ENCODE measurements around the gene GALNTL6. TPM values are rescaled to one million over a fixed set of nuclear protein-coding genes. Genes with fewer than 3 reads are reported as not detected.

The GALNTL6 gene
- total RNA-seq: not detected in 2 replicates

DNA sequence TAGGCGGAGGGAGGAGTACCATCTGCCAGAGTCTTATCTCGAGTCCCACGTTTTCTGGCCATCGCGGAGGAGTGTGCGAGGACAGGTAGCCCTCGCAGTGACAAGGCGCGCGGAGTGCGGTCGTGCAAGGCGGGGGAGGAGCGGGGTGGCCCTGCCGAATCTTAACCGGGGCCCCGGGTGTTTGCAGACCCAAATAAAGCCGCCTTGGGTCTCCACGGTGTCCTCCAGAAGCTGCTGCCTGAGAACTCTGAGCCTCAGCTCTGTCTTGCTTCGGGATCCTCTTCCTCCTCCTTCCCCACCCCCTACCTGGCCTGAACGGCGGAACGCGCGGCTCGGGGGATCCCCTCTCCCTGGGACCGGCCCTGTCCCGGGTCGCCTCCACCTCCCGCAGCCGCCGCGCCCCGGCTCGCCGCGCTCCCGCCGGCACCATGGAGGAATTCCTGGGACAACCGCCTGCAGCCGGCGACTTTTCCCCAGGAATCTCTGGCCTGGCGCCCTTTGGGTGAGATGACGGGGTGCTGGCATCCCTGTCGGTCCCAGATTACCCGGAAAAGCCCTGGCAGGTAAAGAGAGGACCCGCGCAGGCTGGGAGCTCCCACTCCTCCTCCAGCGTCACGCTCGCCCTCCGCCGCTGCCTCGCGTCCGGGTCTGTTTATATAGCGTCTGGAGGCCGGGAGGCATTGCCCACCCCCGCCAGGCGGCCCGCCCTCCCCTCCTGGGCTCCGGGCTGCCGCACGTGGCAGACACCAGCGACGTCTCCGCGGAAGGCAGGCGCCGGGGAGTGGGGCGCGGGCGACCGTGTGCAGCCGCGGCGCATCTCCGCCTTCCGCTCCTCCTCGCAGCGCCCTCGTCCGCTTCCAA is at the start of gene GALNTL6:
Gene GALNTL6 (plus strand): TSS at position 740 of the 861 bp plus-strand sequence.
- DNase-seq (ENCODE audit: low read depth in 2 of 2): no peak

DNA sequence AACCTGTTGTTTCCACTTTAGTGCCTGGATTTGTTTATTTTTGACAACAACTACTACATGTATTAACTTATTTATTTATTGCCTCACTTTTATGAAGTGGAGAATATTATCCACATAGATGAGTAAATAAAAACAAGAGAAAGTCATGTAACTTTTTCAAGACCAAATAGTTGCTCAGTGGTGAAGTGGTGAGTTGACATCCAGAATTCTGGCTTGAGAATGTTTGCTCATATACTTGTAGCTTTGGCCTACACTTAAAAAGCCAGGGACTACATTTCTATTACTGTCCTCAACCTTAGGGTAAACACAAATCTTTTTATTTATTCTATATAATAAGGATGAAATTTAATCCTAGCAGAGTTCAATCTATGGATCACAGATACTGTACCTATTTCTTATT is 47.7 kb upstream of the GALNTL6 start:
- no peak for DNase-seq (ENCODE audit: low read depth in 2 of 2)

DNA sequence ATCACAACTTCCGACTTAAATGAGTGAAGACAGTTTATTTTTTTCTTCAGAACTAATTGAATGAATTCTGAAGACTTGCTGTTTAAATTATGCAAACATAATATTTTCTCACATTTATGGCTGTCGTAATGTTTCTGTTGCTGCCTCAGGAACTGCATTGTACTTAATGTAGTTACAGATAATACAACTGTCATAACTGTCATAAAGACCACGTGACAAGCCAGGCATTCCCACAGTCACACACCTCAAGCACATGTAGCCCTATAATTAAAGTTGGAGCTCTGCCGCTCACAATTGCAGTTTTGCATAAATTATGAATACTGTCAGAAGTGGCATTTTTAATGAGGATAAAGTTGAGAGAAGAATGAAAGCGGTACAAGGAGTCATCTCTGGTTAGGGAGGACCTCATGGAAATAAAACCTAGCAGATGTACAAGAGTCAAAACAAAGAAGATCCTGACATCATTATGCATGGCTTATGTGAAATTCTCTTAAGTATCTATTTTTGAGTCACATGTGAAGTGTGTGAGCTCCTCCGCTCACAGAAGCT is 38.5 kb upstream of the GALNTL6 start:
- DNase-seq (ENCODE audit: low read depth in 2 of 2): no peak

DNA sequence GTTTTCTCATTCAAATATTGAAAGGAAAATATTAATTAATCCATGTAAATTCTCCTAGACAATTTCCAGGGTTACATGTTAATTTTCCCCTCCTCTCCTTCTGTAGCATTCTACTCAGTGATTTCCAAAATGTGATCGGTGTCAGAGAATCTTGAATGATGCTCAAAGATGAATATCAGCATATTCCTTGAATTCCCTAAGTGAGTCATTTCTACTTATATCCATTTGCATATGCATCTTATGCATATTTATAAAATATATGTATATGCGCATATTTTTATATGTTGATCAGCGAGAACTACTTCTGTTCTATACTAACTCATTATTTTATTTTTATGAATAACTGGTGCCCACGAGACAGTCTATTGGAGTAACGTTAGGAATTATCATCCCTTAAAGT is 33.9 kb upstream of the GALNTL6 start:
- no peak for DNase-seq (ENCODE audit: low read depth in 2 of 2)

DNA sequence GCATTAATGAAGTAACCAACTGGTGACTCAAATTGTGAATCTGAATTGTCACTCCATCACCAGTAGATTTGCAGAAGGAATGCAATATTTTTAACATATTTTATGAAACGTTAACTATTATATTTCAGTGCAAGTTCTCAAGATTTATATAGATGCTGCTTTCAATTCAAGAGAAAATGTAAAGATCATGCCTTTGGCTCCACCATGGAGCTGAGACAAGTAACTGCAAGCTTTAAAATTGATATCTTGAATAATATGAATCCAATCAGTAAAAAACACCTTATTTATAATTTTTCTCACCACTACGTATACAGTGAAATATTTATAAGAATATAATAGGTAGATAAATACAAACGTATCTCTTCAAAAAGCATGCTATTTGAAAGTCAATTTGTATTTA is 27.8 kb upstream of the GALNTL6 start:
- no peak for DNase-seq (ENCODE audit: low read depth in 2 of 2)

DNA sequence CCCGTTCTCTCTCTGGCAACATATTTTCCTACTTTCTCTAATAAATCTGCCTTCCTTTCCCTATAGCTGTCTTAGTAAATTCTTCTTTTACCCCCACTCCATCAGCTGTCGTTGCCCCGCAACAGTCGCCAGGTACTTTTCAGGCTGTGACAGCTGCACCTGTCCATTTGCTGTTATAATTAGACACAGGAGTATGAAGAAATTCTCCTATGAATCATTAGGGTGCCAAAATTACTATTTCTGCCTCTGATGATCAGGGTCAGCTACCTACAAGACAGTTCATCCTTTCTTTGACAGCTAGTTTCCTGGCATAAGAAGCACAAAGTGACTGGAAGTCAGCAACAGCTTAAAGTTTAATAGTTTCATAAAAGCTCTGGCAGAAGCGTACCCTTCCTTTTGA is 19.5 kb upstream of the GALNTL6 start:
- DNase-seq (ENCODE audit: low read depth in 2 of 2): no peak

DNA sequence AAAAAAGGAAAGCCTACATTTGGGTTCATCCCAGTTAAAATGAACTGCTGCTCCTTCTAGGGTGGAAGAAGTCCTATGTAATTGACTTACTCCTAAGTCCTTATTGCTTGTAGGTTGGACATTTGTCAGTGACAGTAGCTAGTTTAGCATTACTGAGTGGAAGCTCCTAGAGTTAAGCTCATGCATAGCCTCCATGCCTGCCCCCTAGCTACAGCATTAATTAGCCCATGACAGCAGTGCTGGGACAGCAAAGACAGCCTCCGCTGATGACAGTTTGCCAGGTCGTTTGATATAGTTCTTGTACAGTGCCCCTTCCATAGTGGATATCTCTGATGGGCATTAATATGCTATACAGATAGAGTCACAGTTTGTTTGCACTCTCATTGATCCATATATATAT is 18.7 kb upstream of the GALNTL6 start:
- no peak for DNase-seq (ENCODE audit: low read depth in 2 of 2)

DNA sequence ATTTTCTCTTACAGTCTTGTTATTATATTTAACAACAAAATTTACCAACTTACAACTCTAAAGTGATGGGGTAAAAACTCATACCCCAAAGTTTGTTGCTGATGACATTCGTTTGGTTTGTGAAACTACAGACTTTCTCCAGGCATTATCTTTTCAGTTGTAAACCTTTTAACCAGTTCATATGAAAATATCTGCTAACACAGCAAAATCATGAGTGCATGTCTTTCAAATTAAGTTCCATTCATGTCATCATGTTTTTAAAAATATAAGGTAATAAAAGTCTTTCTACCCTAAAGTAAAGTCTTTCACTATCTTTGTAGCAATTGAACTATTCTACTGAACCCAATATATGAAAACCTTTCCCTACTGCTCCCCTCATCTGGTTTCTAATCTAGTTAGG is 3.4 kb upstream of the GALNTL6 start:
- DNase-seq (ENCODE audit: low read depth in 2 of 2): no peak

DNA sequence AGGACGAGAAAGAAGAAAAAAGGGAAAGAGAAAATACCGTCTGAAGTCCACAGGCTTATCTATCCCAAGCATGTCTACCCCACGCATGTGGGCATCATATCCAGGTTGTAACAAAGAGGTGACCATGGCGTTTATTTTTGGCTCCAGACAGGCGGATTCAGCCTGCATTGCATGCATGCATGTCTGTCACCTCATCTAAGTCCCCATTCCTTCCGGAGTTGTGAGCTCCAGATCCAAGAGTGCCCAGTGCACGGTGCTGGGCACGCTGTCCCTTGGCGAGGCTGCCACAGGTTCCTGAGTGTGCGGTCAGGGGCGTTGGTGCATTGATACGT is 905 bp upstream of the GALNTL6 start:
- DNase-seq (ENCODE audit: low read depth in 2 of 2): no peak

DNA sequence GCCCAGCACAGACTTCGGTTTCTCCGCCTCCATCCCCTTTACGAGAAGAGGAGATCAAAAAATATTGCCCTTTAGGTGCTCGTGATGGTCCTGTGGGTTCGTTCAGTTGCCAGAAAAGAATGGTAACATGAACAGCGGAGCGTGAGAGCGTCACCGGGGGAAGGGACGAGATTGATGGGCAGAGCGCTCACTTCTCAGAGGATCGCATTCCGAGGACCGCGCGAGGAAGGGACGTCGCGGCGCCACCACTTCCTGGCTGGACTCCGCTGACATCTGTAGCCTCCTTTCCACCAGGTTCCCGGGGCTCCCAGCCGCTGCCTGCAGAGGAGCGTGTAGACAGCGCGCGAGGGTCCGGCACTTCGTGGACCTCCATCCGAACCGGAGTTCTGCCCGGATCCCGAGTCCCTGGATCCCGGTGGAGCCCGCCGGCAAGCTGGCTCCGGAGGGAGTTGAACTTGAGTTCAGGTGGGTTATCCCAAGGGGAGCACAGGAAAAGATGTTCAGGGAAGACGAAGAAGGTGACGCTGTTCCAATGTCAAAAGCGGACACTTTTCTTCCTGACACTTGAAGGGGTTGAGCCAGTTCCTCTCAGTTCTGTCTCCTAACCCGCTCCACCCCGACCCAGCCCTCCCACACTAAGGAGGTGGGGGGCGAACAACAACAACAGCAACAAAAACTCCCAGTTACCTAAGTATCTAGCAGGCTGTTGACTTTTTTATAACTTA is 484 bp downstream of the GALNTL6 start:
- no peak for DNase-seq (ENCODE audit: low read depth in 2 of 2)

DNA sequence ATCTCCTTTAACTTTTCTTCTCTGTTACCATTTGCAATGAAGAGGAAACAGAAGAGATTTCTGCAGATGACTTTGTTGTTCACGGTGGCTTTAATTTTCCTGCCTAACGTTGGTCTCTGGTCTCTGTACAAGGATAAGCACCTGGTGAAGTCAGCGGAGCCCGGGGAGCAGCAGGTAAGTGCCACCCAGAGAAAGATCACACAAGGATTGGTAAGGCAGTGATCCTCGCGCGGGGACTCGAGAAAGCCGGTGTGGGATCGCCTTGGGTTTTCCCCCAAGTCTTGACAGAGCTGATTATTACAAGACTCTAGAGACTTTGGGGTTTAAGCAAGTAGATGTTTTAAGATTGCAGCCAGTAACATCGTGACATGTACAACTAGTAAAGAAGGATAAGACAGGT is 1.3 kb downstream of the GALNTL6 start:
- DNase-seq (ENCODE audit: low read depth in 2 of 2): no peak

DNA sequence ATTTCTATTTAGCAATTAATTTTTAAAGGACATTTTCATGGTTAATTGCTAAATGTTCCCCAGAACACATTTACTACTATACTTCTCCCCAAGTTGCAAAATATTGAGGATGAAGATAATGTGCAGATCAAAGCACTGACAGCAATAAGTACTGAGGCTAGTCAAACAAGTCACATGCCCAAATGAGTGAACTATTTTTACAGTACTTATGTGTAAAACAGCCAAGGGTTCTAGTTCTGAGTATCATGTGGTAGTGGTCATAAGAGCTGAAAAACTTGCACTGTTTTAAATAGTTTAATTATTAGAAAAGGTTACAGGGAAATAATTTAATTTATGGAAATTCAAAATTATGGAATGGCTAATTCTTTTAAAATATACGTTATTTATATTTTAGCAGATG is 3.8 kb downstream of the GALNTL6 start:
- DNase-seq (ENCODE audit: low read depth in 2 of 2): no peak

DNA sequence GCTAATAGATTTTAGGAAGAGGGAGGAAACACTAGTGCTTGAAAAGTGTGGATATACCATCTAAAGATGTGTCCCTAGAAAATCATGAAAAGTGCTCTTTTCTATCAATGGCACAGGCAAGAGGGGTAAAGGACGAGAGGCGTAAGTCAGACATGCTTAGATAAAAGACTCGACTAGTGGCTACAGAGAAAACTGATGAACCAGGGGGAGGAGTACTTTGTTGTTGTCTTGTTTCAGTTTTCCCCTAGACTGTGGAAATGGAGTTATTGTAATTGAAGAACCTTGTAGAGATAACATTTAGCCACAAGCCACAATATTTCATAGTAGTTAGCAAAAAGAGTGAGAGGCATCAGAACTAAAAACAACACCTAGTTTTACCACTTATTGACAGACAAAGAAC is 21.4 kb downstream of the GALNTL6 start:
- no peak for DNase-seq (ENCODE audit: low read depth in 2 of 2)

DNA sequence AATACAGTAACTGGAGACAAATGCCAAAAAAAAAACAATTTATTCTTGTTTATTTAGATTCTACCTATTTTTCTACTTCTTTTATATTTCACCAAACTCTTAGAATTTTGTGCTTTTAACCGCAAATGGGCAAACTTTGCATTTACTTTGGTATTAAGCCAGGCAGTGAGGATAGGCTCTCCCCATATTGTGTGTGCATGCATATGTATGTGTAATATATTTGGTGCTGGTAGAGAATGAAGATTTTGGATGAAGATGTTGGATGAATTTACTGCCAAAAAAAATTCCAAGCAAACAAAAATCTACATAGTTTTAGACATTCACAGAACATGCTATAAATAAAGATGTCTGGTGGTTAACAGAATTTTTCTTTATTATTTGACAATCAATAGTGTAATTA is 30.3 kb downstream of the GALNTL6 start:
- DNase-seq (ENCODE audit: low read depth in 2 of 2): no peak

DNA sequence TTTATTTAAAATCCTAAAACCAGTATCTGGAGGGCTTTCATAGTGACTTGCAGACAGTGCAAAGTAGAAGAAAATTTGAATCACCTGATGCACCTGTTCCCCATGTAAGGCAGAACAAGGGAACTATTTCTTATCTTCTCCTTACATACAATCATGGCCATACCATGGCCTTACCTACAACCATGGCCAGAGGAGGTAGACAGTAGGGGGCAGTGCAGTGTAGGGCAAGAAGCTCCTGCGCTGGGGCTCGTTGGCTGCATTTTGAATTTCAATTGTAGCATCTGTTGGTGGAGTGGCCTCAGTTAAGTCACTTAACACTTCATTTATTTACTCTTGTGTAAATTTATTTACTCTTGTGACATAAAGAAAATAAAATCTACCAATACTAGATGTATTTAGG is 33.0 kb downstream of the GALNTL6 start:
- DNase-seq (ENCODE audit: low read depth in 2 of 2): no peak

DNA sequence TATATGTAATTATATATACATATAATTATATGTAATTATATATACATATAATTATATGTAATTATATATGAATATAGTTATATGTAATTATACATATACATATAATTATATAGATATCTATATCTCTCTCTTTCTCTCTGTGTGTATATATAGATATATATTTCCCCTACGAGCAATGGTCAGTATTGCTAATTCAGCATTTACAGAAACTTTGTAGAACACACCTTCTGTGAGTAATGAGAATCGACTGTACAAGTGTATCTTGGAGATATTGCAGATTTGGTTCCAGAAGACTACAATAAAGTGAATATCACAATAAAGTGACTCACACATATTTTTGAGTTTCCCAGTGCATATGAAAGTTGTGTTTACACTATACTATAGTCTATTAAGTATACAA is 33.7 kb downstream of the GALNTL6 start:
- no peak for DNase-seq (ENCODE audit: low read depth in 2 of 2)

DNA sequence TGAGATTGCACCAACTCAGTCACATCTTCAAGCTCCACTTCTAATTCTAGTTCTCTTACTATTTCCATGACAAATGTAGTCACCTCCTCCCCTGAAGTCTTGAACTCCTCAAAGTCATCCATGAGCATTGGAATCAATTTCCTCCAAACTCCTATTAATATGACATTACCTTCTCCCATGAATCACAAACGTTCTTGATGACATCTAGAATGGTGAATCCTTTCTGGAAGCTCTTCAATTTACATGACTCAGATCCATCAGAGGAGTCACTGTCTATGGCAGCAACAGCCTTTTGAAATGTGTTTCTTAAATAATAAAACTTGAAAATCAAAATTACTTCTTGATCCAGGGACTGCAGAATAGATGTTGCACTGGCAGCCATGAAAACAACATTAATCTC is 34.5 kb downstream of the GALNTL6 start:
- DNase-seq (ENCODE audit: low read depth in 2 of 2): no peak

DNA sequence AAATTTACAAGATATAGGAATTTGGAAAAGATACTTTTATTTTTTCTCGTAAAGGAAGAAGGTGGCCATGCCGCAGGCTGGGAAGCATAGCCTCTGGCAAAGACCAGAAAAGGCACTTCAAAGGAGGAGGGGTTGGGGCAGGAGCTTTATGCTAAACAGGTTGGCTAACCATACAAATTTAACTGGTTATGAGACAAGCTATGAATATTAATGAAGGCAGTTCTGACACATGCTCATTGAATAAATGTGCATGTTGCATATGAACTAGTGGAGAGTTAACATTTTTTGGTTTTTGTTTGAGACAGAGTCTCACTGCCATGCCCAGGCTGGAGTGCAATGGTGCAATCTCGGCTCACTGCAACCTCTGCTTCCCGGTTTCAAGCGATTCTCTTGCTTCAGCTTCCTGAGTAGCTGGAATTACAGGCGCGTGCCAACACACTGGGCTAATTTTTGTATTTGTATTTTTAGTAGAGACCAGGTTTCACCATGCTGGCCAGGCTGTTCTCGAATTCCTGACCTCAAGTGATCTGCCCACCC is 36.5 kb downstream of the GALNTL6 start:
- no peak for DNase-seq (ENCODE audit: low read depth in 2 of 2)

DNA sequence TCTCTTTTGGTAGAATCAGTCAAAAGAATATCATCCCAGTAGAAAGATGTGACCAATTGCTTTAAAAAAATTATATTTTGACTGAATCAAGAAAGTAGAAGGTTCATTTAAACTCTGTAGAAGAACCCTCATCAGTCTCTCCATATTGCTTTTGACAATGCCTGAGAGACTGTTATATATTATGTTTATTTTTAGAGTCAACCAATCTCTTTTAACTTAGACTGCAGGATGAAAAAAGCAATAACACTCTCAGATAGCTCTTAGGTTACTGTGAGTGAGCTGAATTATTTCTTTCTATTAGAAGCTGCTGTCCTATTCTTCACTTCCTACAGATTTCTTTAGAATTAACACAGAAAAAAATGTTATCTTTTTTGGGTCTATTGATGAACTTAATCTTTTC is 38.1 kb downstream of the GALNTL6 start:
- DNase-seq (ENCODE audit: low read depth in 2 of 2): no peak

DNA sequence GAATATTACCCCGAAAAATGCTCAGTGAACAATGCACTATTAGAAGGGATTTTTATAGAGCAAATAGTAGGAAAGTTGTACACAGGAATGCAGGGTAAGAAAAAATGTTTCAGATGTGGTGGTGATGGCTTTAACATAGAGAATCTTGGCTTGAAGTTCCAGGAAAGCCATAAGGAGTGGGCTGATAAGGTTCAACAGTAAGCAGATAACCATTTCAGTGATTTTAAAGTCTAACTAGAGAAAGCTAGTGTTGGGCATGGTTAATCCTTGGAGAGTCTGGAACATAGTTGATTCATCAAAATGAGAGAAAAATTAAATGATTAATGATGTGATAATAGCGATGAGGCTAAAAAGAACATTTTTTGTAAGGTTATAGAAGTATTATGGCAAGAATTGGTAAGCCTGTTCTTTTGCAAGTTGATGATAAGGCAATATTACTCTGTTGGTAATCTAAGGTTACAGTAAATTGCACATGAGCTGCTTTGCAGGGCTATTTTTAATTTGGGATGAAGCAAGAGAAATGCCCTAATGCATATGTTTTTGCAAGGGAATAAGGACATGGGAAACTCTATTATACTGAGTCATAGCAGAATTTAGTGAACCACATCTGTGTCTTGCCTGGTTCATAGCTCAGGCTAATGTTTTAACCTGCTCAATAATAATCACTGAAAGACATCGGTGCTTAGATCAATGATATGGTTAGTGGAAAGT is 44.3 kb downstream of the GALNTL6 start:
- DNase-seq (ENCODE audit: low read depth in 2 of 2): no peak

DNA sequence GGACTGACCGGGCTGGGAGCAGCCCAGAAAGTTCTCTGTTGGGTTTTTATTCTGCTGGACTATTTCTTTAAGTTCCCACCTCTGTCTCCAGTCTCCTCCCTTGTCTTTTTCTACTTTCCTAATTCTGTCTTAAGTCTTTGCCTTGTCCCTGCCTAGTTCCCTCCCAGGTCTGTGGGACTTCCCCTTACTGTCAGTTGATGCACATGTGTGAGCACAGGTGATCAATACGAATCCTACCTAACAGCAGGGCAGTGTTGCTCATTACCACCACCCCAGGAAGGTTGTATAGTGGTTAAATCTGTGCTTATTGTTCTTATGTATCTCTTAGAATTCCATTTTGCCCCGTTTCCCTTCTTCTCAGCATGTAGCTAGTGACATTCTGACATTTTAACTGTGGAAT is 62.1 kb downstream of the GALNTL6 start:
- DNase-seq (ENCODE audit: low read depth in 2 of 2): no peak

DNA sequence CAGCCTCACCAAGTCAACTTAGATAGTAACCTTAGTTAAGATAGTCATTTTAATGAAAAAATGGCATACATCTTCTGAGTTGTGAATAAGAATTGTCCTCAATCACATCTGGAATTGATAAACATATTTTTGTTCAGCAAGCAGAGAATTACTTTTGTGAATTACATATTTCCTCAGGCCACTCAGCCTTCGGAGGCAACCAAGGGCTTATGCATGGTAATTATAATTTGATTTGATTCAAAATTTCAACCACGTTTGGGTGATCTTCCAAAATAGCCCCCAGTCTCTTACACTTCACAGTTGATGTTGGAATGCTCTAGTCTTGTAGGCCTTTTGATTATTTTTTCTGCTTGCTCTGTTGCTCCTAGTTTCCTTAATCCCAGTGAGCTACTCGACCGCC is 63.4 kb downstream of the GALNTL6 start:
- DNase-seq (ENCODE audit: low read depth in 2 of 2): no peak
